SK-N-SH (cell line): ENCODE results near the gene ARHGAP21. TPM values are rescaled to one million over a fixed set of nuclear protein-coding genes. Genes with fewer than 3 reads are reported as not detected.

Experiments used
- CTCF ChIA-PET: fragments of 300-600, 350-600 bp; formaldehyde crosslinking; extraction: SDS; loops from one replicate; lab custom pipeline; 2021; lab: Yijun Ruan, JAX
- POLR2A ChIA-PET: fragments of 350-600 bp; sonication (Branson Sonifier 250); formaldehyde crosslinking; extraction: SDS; loops from one replicate; lab custom pipeline; 2020; ENCODE audit warnings: antibody characterized with exemption, inconsistent platforms; lab: Yijun Ruan, JAX
- DNase-seq: peaks from one replicate; pipeline ENCODE4 v3.0.0; 2012
- H2AFZ ChIP-seq: fragments of 200-600 bp; sonication (generic); 2 replicates; pipeline ENCODE4 v1.8.1; 2016; ENCODE audit warnings: antibody characterized with exemption, mild to moderate bottlenecking, low read depth
- H3F3A ChIP-seq: fragments of 200-600 bp; sonication (generic); replicated peaks from 2 replicates; pipeline ENCODE3; 2016; ENCODE audit warnings: antibody characterized with exemption, mild to moderate bottlenecking; ENCODE audit not compliant: insufficient read depth
- H3K27ac ChIP-seq, 2 experiments: fragments of 200-500 bp in 1 of 2; fragments of 200-600 bp in 1 of 2; sonication (Bioruptor generic) in 1 of 2; sonication (generic), shearing (Covaris generic) in 1 of 2; 2 replicates each; pipeline versions ENCODE4 v1.5.1 to v1.6.1; 2014 to 2016; ENCODE audit warnings: low read depth in 2 of 2, inconsistent platforms in 1 of 2, low read length in 1 of 2, mild to moderate bottlenecking in 1 of 2, mixed read lengths in 1 of 2
- H3K27me3 ChIP-seq: fragments of 200-600 bp; sonication (generic), shearing (Covaris generic); 2 replicates; pipeline ENCODE4 v1.6.1; 2016; ENCODE audit warnings: mixed run types; ENCODE audit not compliant: insufficient read depth
- H3K36me3 ChIP-seq, 2 experiments: fragments of 200-500 bp in 1 of 2; fragments of 200-600 bp in 1 of 2; sonication (Bioruptor generic) in 1 of 2; sonication (generic) in 1 of 2; replicated peaks in 1 of 2; 2 replicates each; pipeline versions ENCODE3 to v1.5.1; 2014 to 2016; ENCODE audit warnings: low read length in 1 of 2, mild to moderate bottlenecking in 1 of 2; ENCODE audit not compliant: insufficient read depth in 2 of 2, control insufficient read depth in 1 of 2
- H3K4me1 ChIP-seq, 2 experiments: fragments of 200-500 bp in 1 of 2; fragments of 200-600 bp in 1 of 2; sonication (Bioruptor generic) in 1 of 2; sonication (generic), shearing (Covaris generic) in 1 of 2; 2 replicates each; pipeline versions ENCODE4 v1.5.1 to v1.6.1; 2014 to 2016; ENCODE audit warnings: low read depth in 1 of 2, low read length in 1 of 2, mixed run types in 1 of 2; ENCODE audit not compliant: insufficient read depth in 2 of 2, control insufficient read depth in 1 of 2
- H3K4me2 ChIP-seq: fragments of 200-600 bp; sonication (generic), shearing (Covaris generic); 2 replicates; pipeline ENCODE4 v1.6.1; 2017; ENCODE audit warnings: mixed run types
- H3K4me3 ChIP-seq, 2 experiments: fragments of 200-500 bp in 1 of 2; fragments of 200-600 bp in 1 of 2; sonication (Bioruptor generic) in 1 of 2; sonication (generic), shearing (Covaris generic) in 1 of 2; 2 replicates each; pipeline versions ENCODE4 v1.5.1 to v1.8.1; 2014 to 2016; ENCODE audit warnings: low read depth in 2 of 2, inconsistent platforms in 1 of 2, low read length in 1 of 2, mild to moderate bottlenecking in 1 of 2, mixed read lengths in 1 of 2, moderate library complexity in 1 of 2
- H3K79me2 ChIP-seq: fragments of 200-600 bp; sonication (generic); 2 replicates; pipeline ENCODE4 v1.8.1; 2017; ENCODE audit warnings: mild to moderate bottlenecking; ENCODE audit not compliant: insufficient read depth
- H3K9ac ChIP-seq: fragments of 200-600 bp; sonication (generic); 2 replicates; pipeline ENCODE4 v1.6.1; 2017; ENCODE audit warnings: mixed run types
- H3K9me2 ChIP-seq: fragments of 200-600 bp; sonication (generic); 2 replicates; pipeline ENCODE4 v1.6.1; 2017; ENCODE audit warnings: mixed run types
- H3K9me3 ChIP-seq: fragments of 200-600 bp; sonication (generic); 2 replicates; pipeline ENCODE4 v1.6.1; 2017; ENCODE audit warnings: mixed run types, mild to moderate bottlenecking, moderate library complexity
- H4K20me1 ChIP-seq: fragments of 200-600 bp; sonication (generic); 2 replicates; pipeline ENCODE4 v1.6.1; 2017; ENCODE audit warnings: mild to moderate bottlenecking, mixed run types; ENCODE audit not compliant: insufficient read depth
- EZH2phosphoT487 ChIP-seq: fragments of 200-600 bp; sonication (generic); IDR thresholded peaks from 2 replicates; pipeline ENCODE4 v1.6.1; 2017; ENCODE audit warnings: low read depth, mixed run types, mild to moderate bottlenecking, antibody characterized with exemption, moderate library complexity, borderline replicate concordance
- NRF1 ChIP-seq: IDR thresholded peaks from 2 replicates; pipeline ENCODE4 v1.6.1; 2012; ENCODE audit warnings: low read depth, mild to moderate bottlenecking, low read length
- PBX3 ChIP-seq: IDR thresholded peaks from 2 replicates; pipeline ENCODE4; 2012
- RAD21 ChIP-seq: IDR thresholded peaks from 2 replicates; pipeline ENCODE4 v1.6.1; 2012; ENCODE audit warnings: mild to moderate bottlenecking, low read length
- RCOR1 ChIP-seq: fragments of 150-350 bp; IDR thresholded peaks from 2 replicates; pipeline ENCODE4 v1.6.1; 2017; ENCODE audit warnings: antibody characterized with exemption, low read length
- REST ChIP-seq: IDR thresholded peaks from 2 replicates; pipeline ENCODE4 v1.6.1; 2012; ENCODE audit warnings: mild to moderate bottlenecking, low read depth, low read length, moderate library complexity
- TAF1 ChIP-seq: IDR thresholded peaks from 2 replicates; pipeline ENCODE4 v1.6.1; 2012; ENCODE audit warnings: low read depth, mild to moderate bottlenecking, low read length, moderate library complexity, borderline replicate concordance
- ZBTB33 ChIP-seq: IDR thresholded peaks from 2 replicates; pipeline ENCODE4 v1.4.0; 2012; ENCODE audit warnings: low read depth, borderline replicate concordance
- WGBS: methylation state at CpG from one replicate; pipeline ENCODE4 v1.1.6; 2017; ENCODE audit warnings: low lambda C conversion rate; 5-methylcytosine and 5-hydroxymethylcytosine counted together
- polyA plus RNA-seq, 3 experiments: library from polyadenylated mRNA; depleted of rRNA; stranded (reverse); fragments of >200 nt; gene quantifications; 2 replicates each; pipeline ENCODE4 v1.2.3, GENCODE V29; 2012

The ARHGAP21 gene
- polyA plus RNA-seq, 1 of the 3 experiments (the other 2 are of a cell fraction), result 27.8 TPM

- no peak for TF ChIP-seq REST
Observed at GRCh38 chr10:24716295-24716694, 7.4 kb downstream of the ARHGAP21 start (continued).

GRCh38 chr10:24715246-24715769 is 8.4 kb downstream of the ARHGAP21 start:
- no peak overlapping the region for H2AFZ ChIP-seq
- H3K27ac ChIP-seq, result no peak overlapping the region
- no peak for DNase-seq
- H3K4me1 ChIP-seq, result peaks cover 9 to 20% of the 10 kb centered on the region in 2 experiments; a peak in 2 of 4 replicates
- ChIA-PET CTCF (interaction anchor here (1.0 kb wide), 1 partner anchor 72 kb away, joined by 4 read pairs; no protein-coding TSS in a partner anchor), POLR2A (no interaction called here)
- H3K36me3 ChIP-seq, result peaks cover 0 to 4% of the 10 kb centered on the region in 2 experiments
- 91% methylated on average over 5 of the region's 5 CpGs for WGBS
- no peak overlapping the region for H3K4me3 ChIP-seq
- H3K79me2 ChIP-seq, result peaks cover 98% of the 10 kb centered on the region
- H3K9me3 ChIP-seq, result no peaks in the 10 kb centered on the region
- peaks cover 6% of the 10 kb centered on the region for H3F3A ChIP-seq
- no peaks in the 10 kb centered on the region for H3K27me3 ChIP-seq
- H3K9me2 ChIP-seq, result no peaks in the 10 kb centered on the region
- H3K4me2 ChIP-seq, result no peak overlapping the region
- H4K20me1 ChIP-seq, result peaks cover 89% of the 10 kb centered on the region
- H3K9ac ChIP-seq, result no peak overlapping the region
- TF ChIP-seq NRF1, result no peak
- TF ChIP-seq PBX3, result no peak
- no peak for TF ChIP-seq RCOR1
- TF ChIP-seq ZBTB33, result no peak
- TF ChIP-seq RAD21, result no peak
- TF ChIP-seq TAF1, result no peak
- no peak for TF ChIP-seq EZH2phosphoT487
